ENCODE results near the gene PPP2R3B.

- TF ChIP-seq CTCF (IDR thresholded peaks at IDR 0.05) (no peak), POLR2A (IDR thresholded peaks at IDR 0.05) (no peak)
Observed at GRCh38 chrX:302975-303374, 83.7 kb downstream of the PPP2R3B start.

All from Peyer's patch (tissue), 4 donors.